Smooth muscle cell of the pulmonary artery (primary cell): ENCODE results near the gene GIMAP5. TPM values are rescaled to one million over a fixed set of nuclear protein-coding genes. Genes with fewer than 3 reads are reported as not detected.

Experiments
- total RNA-seq: library from RNA; depleted of rRNA; stranded (reverse); fragments of >200 nt; gene quantifications from 2 replicates; pipeline ENCODE4 v1.2.3, GENCODE V29; 2014

Gene GIMAP5
- total RNA-seq = not detected in 2 replicates

GRCh38 chr7:150737265-150738055 lies at the start of gene GIMAP5:
GIMAP5 (plus strand) TSS chr7:150737418; CDS start chr7:150740885, 3,467 bp downstream.

DNA sequence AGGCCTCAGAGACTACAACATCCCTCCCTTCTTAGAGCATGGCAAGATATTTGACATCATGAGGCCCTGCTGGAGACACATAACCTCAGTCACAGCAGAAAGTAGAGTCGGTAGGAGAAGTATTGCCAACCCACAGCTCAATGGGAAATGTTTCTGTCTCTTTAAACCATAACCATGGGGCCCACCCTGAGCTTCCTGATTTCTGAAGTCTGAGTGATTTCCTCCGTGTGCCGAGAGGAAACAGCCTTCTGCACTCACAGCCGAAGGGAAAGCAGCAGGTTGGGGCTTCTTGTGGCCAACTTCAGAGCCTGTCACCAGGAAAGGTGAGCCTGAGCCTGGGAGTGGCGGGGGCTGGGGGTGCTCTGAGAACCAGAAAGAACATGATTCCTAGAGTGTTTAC lies 20.9 kb upstream of the GIMAP5 start, which contains the start of gene GIMAP1:
Gene GIMAP1 (plus strand): TSS at position 246 of the 400 bp plus-strand sequence. CDS start 2,435 bp downstream, outside the sequence.

Other genes with a start within 250 kb of the GIMAP5 start
- gene GIMAP7, start 222.5 kb upstream of the GIMAP5 start, total RNA-seq = not detected in 2 replicates
- 0.13 and 0.33 TPM in 2 replicates for gene GIMAP4, start 170.0 kb upstream of the GIMAP5 start, total RNA-seq
- gene GIMAP6, start 105.0 kb upstream of the GIMAP5 start, total RNA-seq = 0.13 and 0.46 TPM in 2 replicates
- 0.43 and 1.7 TPM in 2 replicates for gene GIMAP2, start 51.7 kb upstream of the GIMAP5 start, total RNA-seq
- gene GIMAP1, start 20.8 kb upstream of the GIMAP5 start, total RNA-seq = 0.03 TPM in 1 of 2 replicates, not detected in the other
- gene TMEM176B, start 62.9 kb downstream of the GIMAP5 start, total RNA-seq = not detected in 2 replicates
- not detected in 2 replicates for gene TMEM176A, start 63.4 kb downstream of the GIMAP5 start, total RNA-seq
- not detected in 2 replicates for gene AOC1, start 115.1 kb downstream of the GIMAP5 start, total RNA-seq
- 0.13 and 0.79 TPM in 2 replicates for gene KCNH2, start 240.9 kb downstream of the GIMAP5 start, total RNA-seq